ENCODE data around the gene MAGI2.

Gene MAGI2

DNA sequence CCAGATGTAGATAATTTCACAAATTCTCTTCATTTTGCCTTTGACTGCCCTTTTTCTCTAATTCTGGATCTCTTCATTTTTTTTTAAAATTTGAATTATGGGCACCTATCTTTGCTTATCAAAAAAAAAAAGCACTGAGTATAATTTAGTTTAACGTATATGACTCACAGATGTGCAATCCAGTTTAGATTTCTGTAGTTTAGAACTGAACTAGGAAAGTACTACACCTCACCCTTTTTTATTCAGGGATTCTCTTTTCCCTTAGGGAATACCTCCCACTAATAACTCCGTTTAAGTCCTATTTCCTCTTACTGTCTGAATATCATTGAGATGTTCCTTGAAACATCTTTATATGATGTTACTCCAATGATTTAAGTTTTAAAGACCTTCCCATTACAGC, 665.0 kb downstream of the MAGI2 start:
- no peak overlapping the region for H3K27ac ChIP-seq
- H3K9me3 ChIP-seq: no peaks in the 10 kb centered on the region
- H3K4me1 ChIP-seq (ENCODE audit: control insufficient read depth in 1 of 2, insufficient read depth in 1 of 2, low read depth in 1 of 2, low read length in 1 of 2): no peaks in the 10 kb centered on the region
- TF ChIP-seq, protein P1, sequence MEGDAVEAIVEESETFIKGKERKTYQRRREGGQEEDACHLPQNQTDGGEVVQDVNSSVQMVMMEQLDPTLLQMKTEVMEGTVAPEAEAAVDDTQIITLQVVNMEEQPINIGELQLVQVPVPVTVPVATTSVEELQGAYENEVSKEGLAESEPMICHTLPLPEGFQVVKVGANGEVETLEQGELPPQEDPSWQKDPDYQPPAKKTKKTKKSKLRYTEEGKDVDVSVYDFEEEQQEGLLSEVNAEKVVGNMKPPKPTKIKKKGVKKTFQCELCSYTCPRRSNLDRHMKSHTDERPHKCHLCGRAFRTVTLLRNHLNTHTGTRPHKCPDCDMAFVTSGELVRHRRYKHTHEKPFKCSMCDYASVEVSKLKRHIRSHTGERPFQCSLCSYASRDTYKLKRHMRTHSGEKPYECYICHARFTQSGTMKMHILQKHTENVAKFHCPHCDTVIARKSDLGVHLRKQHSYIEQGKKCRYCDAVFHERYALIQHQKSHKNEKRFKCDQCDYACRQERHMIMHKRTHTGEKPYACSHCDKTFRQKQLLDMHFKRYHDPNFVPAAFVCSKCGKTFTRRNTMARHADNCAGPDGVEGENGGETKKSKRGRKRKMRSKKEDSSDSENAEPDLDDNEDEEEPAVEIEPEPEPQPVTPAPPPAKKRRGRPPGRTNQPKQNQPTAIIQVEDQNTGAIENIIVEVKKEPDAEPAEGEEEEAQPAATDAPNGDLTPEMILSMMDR (IDR thresholded peaks at IDR 0.05): no peak
- no peaks in the 10 kb centered on the region for H3K36me3 ChIP-seq
- no peak overlapping the region for H3K4me3 ChIP-seq (ENCODE audit: low read depth in 1 of 2, low read length in 1 of 2)
- no peaks in the 10 kb centered on the region for H3K27me3 ChIP-seq

DNA sequence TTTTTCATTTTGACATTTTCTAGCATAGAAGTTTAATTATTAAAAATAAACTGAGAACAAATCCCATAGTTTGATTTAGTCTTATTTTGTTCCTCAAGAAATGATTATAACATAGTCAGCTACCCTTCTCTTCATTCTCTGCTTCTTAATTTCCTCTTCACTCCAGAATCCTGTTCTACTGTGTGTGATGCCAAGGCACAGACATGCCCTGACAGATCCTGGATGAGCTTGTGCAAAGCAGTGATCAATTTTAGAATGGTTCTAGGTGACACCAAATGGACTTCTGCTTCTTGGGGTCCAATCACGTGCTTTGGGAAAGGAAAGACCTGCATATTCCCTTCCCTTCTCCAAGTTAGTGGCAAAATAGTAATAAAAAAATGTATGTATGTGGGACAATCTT, 665.6 kb downstream of the MAGI2 start:
- H3K4me1 ChIP-seq (ENCODE audit: control insufficient read depth in 1 of 2, insufficient read depth in 1 of 2, low read depth in 1 of 2, low read length in 1 of 2): no peaks in the 10 kb centered on the region
- H3K27me3 ChIP-seq: no peaks in the 10 kb centered on the region
- TF ChIP-seq, protein P1 (IDR thresholded peaks at IDR 0.05): no peak
- no peaks in the 10 kb centered on the region for H3K36me3 ChIP-seq
- H3K9me3 ChIP-seq: no peaks in the 10 kb centered on the region
- no peak overlapping the region for H3K27ac ChIP-seq
- H3K4me3 ChIP-seq (ENCODE audit: low read depth in 1 of 2, low read length in 1 of 2): no peak overlapping the region

- Histone ChIP-seq H3K36me3 (no peaks in the 10 kb centered on the region), H3K9me3 (no peaks in the 10 kb centered on the region), H3K4me3 (ENCODE audit: low read depth in 1 of 2, low read length in 1 of 2) (no peak overlapping the region), H3K27ac (no peak overlapping the region), H3K4me1 (ENCODE audit: control insufficient read depth in 1 of 2, insufficient read depth in 1 of 2, low read depth in 1 of 2, low read length in 1 of 2) (no peaks in the 10 kb centered on the region), H3K27me3 (no peaks in the 10 kb centered on the region)
- TF ChIP-seq, protein P1 (IDR thresholded peaks at IDR 0.05): no peak
Observed at GRCh38 chr7:78786055-78786454, 667.4 kb downstream of the MAGI2 start.

DNA sequence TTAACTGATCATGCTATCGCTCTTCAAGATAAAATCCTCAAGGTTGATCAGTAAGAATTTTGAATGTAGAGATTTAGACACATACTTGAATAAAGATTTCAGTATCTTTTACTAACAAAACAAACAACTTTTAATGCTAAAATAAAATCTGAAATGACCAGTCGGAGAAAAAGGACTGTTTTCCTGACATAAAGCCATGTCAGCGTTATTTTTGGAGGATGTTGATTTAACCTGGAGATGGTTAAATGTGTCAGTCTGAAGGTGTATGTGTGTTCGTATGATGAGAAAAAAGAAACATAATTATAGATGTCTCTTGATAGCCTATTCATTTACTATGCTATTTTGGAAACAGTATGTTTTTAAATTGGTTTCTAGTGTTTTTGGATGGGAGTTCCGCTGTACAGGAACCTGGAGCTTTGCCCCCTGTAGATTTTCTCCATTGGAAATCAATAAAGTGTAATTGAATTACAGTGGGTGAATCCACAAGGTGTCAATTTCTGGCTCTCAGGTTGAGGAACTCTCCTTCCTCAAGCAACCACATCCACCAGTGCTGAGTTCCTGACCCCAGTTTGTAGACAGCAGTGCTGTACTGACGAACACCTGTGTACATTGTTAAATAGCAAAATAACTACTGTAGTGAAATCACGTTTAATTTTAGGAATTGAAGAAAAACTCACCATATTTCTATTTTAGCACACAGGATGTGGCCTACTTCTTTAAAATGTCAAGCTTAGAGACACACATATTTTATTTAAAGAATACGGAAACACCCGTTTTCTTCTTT, 670.1 kb downstream of the MAGI2 start:
- H3K4me3 ChIP-seq (ENCODE audit: low read depth in 1 of 2, low read length in 1 of 2): no peak overlapping the region
- H3K27ac ChIP-seq: no peak overlapping the region
- H3K36me3 ChIP-seq: no peaks in the 10 kb centered on the region
- no peaks in the 10 kb centered on the region for H3K4me1 ChIP-seq (ENCODE audit: control insufficient read depth in 1 of 2, insufficient read depth in 1 of 2, low read depth in 1 of 2, low read length in 1 of 2)
- TF ChIP-seq, protein P1 (IDR thresholded peaks at IDR 0.05): no peak
- no peaks in the 10 kb centered on the region for H3K27me3 ChIP-seq
- H3K9me3 ChIP-seq: no peaks in the 10 kb centered on the region

DNA sequence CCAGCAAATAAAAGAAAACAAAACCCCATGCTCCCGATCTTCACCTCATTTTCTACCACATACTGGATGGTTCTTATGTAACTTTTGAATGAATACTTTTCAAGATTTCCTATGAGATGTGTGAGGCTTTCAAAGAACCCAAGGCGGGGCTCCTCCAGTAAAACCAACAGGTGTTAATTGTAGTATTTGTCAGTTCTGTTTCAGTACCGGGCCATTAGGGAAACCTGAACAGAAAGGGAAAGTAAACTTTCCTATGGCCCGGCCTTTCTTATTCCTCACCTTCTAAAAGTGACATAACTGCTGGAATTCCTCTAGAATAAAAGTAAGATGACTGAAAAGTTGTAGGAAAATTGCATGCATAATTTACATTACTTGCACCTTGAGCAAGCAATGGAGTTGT, 672.9 kb downstream of the MAGI2 start:
- TF ChIP-seq, protein P1 (IDR thresholded peaks at IDR 0.05): no peak
- H3K9me3 ChIP-seq: no peaks in the 10 kb centered on the region
- no peaks in the 10 kb centered on the region for H3K27me3 ChIP-seq
- no peaks in the 10 kb centered on the region for H3K4me1 ChIP-seq (ENCODE audit: control insufficient read depth in 1 of 2, insufficient read depth in 1 of 2, low read depth in 1 of 2, low read length in 1 of 2)
- no peak overlapping the region for H3K4me3 ChIP-seq (ENCODE audit: low read depth in 1 of 2, low read length in 1 of 2)
- no peak overlapping the region for H3K27ac ChIP-seq
- no peaks in the 10 kb centered on the region for H3K36me3 ChIP-seq

All from neutrophil (primary cell).